Measurements from ENCODE around the gene EHD4.

The EHD4 gene

GRCh38 chr15:41972253-41973242 is at the start of gene EHD4:
Gene EHD4, minus strand, starts transcription at chr15:41972557. Its CDS starts 63 bp downstream, at chr15:41972494.
- DNase-seq = peak; percentile 94

GRCh38 chr15:42021593-42021992 is 49.2 kb upstream of the EHD4 start:
- no peak for DNase-seq

DNA sequence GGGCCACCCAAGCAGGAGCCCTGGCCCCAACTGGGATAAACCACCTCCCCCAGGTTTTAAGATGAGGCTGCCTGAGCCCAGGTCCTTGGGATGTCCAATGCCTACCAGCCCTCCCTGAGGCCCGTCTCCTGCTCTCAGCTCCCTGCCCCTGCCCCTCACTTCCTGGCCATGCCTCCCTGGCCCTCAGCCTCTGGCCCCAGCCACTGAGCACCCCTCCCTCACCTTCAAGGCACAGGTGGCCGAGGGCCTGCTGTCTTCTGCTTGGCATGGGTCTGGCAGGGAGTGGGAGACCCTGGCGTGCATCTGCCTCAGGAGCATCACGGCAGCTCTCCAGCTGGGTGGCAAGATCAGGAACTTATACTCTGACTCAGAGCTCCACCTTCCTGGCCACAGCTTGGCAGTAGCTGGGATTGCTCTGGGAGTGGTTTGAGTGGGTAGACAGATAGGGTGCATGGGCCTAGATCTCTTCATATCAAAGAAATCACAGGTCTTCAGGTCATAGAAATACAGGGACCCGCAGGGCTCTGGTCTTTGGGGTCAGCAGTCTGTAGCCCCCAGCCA is 48.4 kb upstream of the EHD4 start, which contains the start of gene PLA2G4E:
PLA2G4E (minus strand) TSS at position 330 of the 561 bp plus-strand sequence; CDS start at position 318, 12 bp downstream.
- no peak for DNase-seq

DNA sequence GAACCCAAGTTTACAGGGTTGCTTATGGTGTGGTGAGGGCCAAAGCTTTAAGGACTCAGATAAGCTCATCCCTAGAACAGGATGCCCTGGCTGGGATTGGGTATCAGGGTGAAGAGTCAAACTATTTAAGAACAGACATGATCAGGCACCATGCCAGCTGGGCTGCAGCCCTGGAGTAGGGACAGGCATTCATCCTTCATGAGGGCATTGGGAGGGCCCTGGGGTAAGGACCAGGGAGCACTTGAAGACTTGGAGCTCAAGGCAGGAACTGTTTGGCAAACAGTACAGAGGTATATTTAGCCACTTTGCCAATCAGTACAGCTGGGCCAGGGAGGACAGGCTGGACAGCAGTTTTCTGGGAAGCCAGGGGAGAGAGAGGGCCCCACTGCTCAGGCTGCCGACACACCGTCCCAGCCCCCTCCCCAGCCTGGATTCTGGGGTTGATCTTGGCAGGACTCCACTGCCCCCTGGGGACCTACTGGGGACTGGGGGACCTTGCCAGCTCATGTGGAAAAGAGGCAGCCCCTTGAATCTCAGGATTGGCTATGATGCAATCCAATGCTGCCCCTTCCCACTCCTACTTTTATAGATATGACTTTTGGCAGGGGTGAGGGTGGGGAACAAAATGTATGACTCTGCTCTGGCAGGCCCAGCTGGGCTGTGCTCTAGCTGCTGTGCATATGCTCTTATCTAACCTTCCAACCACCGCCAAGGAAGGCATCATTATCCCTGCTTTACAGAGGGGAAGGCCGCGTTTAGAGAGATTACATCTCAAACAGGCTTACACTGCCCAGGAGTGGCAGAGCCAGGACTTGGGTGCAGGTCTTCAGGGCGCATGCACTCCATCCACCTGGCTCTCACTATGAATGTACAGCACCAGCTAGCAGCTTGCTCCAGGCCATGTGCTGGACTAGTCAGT is 46.2 kb upstream of the EHD4 start:
- no peak for DNase-seq

DNA sequence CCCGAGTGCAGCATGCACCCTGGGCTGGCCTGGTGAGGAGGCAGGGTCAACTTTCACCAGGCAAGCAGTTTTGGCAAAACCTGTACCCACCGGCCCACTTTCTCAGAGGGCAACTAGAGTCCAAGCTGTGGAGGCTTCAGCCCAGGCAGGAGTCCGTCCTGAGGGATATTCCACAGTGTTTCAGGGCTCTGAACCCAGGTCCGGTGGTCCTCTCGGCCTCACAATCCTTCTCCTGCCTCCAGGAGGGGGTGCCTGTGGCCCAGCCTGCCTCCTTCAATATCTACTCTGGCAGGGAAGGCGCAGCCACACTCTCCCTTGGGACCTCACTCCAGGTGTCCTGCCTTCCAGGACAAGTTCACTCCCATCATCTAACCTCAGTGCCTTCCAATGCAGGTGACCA is 44.6 kb upstream of the EHD4 start:
- no peak for DNase-seq

DNA sequence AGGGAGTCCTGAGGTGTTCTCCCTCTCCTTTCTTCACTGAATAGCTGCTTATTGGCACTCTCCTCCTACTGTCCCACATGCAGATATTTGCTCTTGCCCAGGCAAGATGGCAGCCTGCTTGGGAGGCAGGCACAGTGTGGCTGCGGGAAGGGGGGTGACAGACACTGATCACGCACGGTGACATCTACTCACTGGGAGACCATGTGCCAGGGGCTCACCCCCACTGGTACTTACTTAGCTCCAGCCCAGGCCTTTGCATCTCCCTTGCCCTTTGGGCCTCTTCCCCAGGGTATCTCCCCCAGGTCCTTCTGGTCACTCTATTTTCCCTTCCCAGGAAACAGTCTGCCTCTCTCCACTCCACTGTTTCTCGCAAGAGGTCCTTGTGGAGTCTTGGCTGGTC is 42.0 kb upstream of the EHD4 start:
- no peak for DNase-seq

- no peak for DNase-seq
Measured at GRCh38 chr15:42012928-42013482, 40.6 kb upstream of the EHD4 start.

DNA sequence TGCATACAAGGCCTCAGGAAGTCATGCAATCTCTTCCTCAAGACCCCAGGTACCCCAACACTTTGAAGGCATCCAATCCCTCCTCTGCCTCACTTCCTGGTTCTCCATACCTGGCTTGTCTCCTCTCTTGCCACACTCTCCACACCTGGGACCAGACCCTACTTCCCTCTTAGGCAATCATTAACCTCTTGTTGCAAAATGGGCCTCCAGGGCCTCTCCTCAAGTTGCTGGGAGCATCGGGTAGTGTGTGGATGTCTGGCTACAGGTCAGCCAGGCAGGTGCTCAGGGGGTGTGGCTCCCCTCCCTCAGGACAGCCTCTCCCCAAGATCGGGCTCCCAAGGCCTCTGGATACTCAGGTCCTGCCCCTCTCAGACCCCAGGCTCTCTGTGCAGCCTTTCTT is 39.9 kb upstream of the EHD4 start:
- no peak for DNase-seq

- DNase-seq = no peak
Measured at GRCh38 chr15:42011074-42011473, 38.7 kb upstream of the EHD4 start.

GRCh38 chr15:42010434-42010833 is 38.1 kb upstream of the EHD4 start:
- DNase-seq = no peak

- DNase-seq = no peak
Measured at GRCh38 chr15:42009474-42009873, 37.1 kb upstream of the EHD4 start.

- DNase-seq = no peak
Measured at GRCh38 chr15:42009022-42009421, 36.7 kb upstream of the EHD4 start.

- no peak for DNase-seq
Measured at GRCh38 chr15:42007386-42007785, 35.0 kb upstream of the EHD4 start.

DNA sequence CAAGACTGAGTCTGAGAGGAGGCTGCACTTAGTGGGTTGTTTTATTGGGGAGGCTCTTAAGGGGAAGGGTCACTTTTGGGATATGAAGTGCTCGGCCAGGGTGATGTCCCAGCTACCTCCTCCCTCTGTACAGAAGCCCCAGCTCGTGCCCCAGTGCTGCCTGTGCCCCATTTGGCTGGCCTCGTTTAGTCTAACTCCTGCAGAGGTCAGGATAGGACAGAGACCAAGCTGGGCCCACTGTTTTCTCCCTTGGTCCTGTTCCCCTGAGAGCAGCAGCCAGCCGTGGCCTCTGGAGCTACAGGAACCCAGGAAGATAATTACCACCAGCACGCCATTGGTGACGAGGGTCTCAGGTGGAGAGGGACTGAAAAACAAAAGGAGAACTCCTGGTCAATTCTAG is 30.0 kb upstream of the EHD4 start:
- no peak for DNase-seq

DNA sequence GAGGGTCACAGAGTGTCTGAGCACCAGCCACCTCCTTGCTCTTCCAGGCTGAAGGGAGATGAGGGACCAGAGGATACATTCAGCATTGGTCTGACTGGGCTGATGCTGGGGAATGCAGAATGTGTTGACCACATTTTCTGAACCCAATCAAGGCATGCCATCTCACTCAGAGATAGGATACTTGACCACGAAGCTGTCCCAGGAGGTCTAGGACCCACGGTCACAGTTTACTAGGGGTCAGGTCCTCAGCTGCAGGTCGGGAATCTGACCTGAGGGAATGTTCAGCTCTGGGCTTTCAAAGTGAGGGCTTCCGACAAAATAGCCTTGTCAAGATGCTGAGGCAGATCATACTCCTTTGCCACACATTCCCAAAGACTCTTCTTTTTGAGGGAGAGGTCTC is 28.9 kb upstream of the EHD4 start:
- no peak for DNase-seq

DNA sequence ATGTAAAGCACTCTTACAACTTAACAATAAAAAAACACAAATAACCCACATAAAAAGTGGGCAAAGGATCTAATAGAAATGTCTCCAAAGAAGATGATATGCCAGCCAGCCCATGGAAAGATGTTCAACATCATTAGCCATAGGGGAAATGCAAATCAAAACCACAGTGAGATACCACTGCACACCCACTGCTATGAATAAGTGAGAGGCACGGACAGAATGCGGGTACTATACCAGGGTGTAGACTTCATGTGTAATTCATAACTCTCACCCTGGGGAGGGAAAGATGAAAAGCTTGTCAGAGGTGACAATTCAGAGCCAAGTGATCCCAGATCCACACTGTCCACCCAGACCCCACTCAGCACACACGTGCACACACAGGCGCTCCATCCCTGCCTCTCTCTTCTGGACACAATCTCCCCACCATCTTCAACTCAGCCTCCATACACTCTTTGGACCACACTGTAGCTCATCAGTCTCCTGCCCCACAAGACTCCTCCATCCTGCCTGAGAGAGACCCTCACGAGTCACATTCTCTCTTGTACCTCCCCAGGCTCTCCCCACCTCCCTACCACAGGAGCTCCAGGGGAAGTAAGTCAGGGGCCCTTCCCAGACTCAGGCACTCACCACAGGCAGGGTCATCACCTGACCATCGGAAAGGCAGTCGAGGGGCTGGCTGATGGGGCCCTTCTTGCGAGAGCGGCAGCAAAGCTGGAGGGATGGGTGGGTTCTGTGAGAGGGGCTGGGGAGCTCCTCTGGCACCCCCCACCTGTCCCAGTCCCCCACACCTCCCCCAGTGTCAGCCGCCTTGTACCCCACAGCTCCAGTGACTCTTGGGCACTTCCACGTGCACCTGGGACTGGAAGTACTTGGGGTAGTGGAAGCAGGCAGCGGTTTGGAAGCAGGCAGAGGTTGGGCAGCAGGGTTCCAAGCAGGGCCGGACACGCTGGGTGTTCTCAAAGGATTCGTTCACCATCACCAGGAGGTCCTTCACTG is 27.2 kb upstream of the EHD4 start:
- no peak for DNase-seq

GRCh38 chr15:41997845-41998244 is 25.5 kb upstream of the EHD4 start:
- no peak for DNase-seq

- DNase-seq = no peak
Measured at GRCh38 chr15:41996921-41997592, 24.7 kb upstream of the EHD4 start.

- no peak for DNase-seq
Measured at GRCh38 chr15:41996376-41996775, 24.0 kb upstream of the EHD4 start.

GRCh38 chr15:41995476-41995855 is 23.1 kb upstream of the EHD4 start:
- DNase-seq = no peak
